Colonic mucosa (tissue), 4 donors: ENCODE data around the gene PRDM1. TPM values are rescaled to one million over a fixed set of nuclear protein-coding genes. Genes with fewer than 3 reads are reported as not detected.

Experiments
- DNase-seq: peaks from one replicate; pipeline ENCODE4 v3.0.0-alpha.2; 2020
- H3K27ac ChIP-seq: fragments of 200-600 bp; one replicate; pipeline ENCODE4 v1.8.0; 2021
- H3K27me3 ChIP-seq: fragments of 200-600 bp; one replicate; pipeline ENCODE4 v1.8.0; 2021
- H3K36me3 ChIP-seq: fragments of 200-600 bp; one replicate; pipeline ENCODE4 v1.8.0; 2021
- H3K4me1 ChIP-seq: fragments of 200-600 bp; one replicate; pipeline ENCODE4 v1.8.0; 2021; ENCODE audit warnings: mild to moderate bottlenecking
- H3K4me3 ChIP-seq: fragments of 200-600 bp; one replicate; pipeline ENCODE4 v1.8.0; 2021
- H3K9ac ChIP-seq, 2 donors: one replicate each; pipeline ENCODE4 v1.7.0; 2013; ENCODE audit warnings: control low read depth in 2 of 2, low read depth in 2 of 2, low read length in 2 of 2
- H3K9me3 ChIP-seq: fragments of 200-600 bp; one replicate; pipeline ENCODE4 v1.8.0; 2021
- CTCF ChIP-seq: fragments of 200-600 bp; IDR thresholded peaks from one replicate; pipeline ENCODE4 v1.8.0; 2022; ENCODE audit warnings: antibody characterized with exemption, mild to moderate bottlenecking
- intact Hi-C: fragments of 100-400 bp; cut with DNase I; formaldehyde crosslinking; loops from one replicate; pipeline ENCODE4 v1.14.1; 2022
- total RNA-seq, 2 donors: library from RNA; stranded (reverse); fragmentation: NEBNext Ultra II Directional in 1 of 2; extraction: Animal tissue kit (Norgen Biotek cat#: 25700) in 1 of 2; gene quantifications; one replicate each; pipeline ENCODE4 v1.2.1, GENCODE V29; 2021
- donor health status: healthy.
- donor health status: DM: no; HTN: no; CAD: no.
- donor health status: DM: no; HTN: no; CAD: no.

PRDM1 gene
- total RNA-seq, 2 donors from 2014 or later = 7.2 to 17.6 TPM

GRCh38 chr6:106125925-106126435 is 39.8 kb downstream of the PRDM1 start:
- intact Hi-C loops = no loop called here
- H3K4me1 ChIP-seq = no peaks in the 10 kb centered on the region
- no peaks in the 10 kb centered on the region for H3K27me3 ChIP-seq
- H3K4me3 ChIP-seq = no peak overlapping the region
- H3K9me3 ChIP-seq = no peaks in the 10 kb centered on the region
- peak overlapping the region; percentile 36 for H3K27ac ChIP-seq
- no peak for TF ChIP-seq CTCF
- H3K9ac ChIP-seq = peak overlapping the region in 1 of 2 donors; percentile 58
- peak; percentile 49 for DNase-seq
- H3K36me3 ChIP-seq = no peaks in the 10 kb centered on the region

GRCh38 chr6:106126482-106126881 is 40.3 kb downstream of the PRDM1 start:
- no peak overlapping the region for H3K9ac ChIP-seq
- no peaks in the 10 kb centered on the region for H3K9me3 ChIP-seq
- H3K36me3 ChIP-seq = no peaks in the 10 kb centered on the region
- no peak for TF ChIP-seq CTCF
- intact Hi-C loops = no loop called here
- no peak for DNase-seq
- H3K4me3 ChIP-seq = no peak overlapping the region
- H3K27me3 ChIP-seq = no peaks in the 10 kb centered on the region
- H3K27ac ChIP-seq = no peak overlapping the region
- no peaks in the 10 kb centered on the region for H3K4me1 ChIP-seq

GRCh38 chr6:106128981-106129781 is 43.0 kb downstream of the PRDM1 start:
- intact Hi-C loops = no loop called here
- Histone ChIP-seq H3K27me3 (no peaks in the 10 kb centered on the region), H3K4me3 (no peak overlapping the region), H3K9ac (peak overlapping the region in 1 of 2 donors; percentile 40), H3K4me1 (no peaks in the 10 kb centered on the region), H3K36me3 (no peaks in the 10 kb centered on the region), H3K9me3 (no peaks in the 10 kb centered on the region), H3K27ac (peak overlapping the region; percentile 46)
- no peak for TF ChIP-seq CTCF
- DNase-seq = peak; percentile 48

- intact Hi-C loops = no loop called here
- Histone ChIP-seq H3K36me3 (no peaks in the 10 kb centered on the region), H3K4me3 (no peak overlapping the region), H3K27ac (no peak overlapping the region), H3K4me1 (no peaks in the 10 kb centered on the region), H3K9ac (no peak overlapping the region), H3K27me3 (no peaks in the 10 kb centered on the region), H3K9me3 (no peaks in the 10 kb centered on the region)
- TF ChIP-seq CTCF = no peak
- no peak for DNase-seq
Observed at GRCh38 chr6:106132153-106132698, 46.1 kb downstream of the PRDM1 start.

- H3K9me3 ChIP-seq = no peaks in the 10 kb centered on the region
- H3K27me3 ChIP-seq = no peaks in the 10 kb centered on the region
- no peak for TF ChIP-seq CTCF
- no peaks in the 10 kb centered on the region for H3K4me1 ChIP-seq
- intact Hi-C loops = no loop called here
- no peak overlapping the region for H3K27ac ChIP-seq
- H3K9ac ChIP-seq = no peak overlapping the region
- H3K36me3 ChIP-seq = no peaks in the 10 kb centered on the region
- no peak for DNase-seq
- no peak overlapping the region for H3K4me3 ChIP-seq
Observed at GRCh38 chr6:106133040-106133439, 46.9 kb downstream of the PRDM1 start.
